Measurements from ENCODE around the gene PDGFC.

- TF ChIP-seq EZH2 (IDR thresholded peaks at IDR 0.05; ENCODE audit: low read length) (no peak), CTCF (optimal IDR thresholded peaks at IDR 0.05 in 1 of 3, IDR thresholded peaks at IDR 0.05 in 1 of 3, conservative IDR thresholded peaks at IDR 0.05 in 1 of 3; ENCODE audit: extremely low read depth in 1 of 3, insufficient read depth in 2 of 3, low read length in 3 of 3) (no peak)
Measured at GRCh38 chr4:156820931-156821330, 150.7 kb downstream of the PDGFC start.

Data from keratinocyte (primary cell).